ENCODE results near the gene XRCC4. TPM values are rescaled to one million over a fixed set of nuclear protein-coding genes. Genes with fewer than 3 reads are reported as not detected.

The XRCC4 gene
- total RNA-seq, 1 donor from 2014 or later = 12.3 TPM

GRCh38 chr5:83387041-83387440 lies 309.7 kb downstream of the XRCC4 start:
- peak; percentile 16 for DNase-seq (ENCODE audit: low read depth)

- DNase-seq (ENCODE audit: low read depth) = no peak
Measured at GRCh38 chr5:83388608-83389007, 311.3 kb downstream of the XRCC4 start.

GRCh38 chr5:83392766-83393503 lies 315.6 kb downstream of the XRCC4 start:
- DNase-seq (ENCODE audit: low read depth) = no peak

DNA sequence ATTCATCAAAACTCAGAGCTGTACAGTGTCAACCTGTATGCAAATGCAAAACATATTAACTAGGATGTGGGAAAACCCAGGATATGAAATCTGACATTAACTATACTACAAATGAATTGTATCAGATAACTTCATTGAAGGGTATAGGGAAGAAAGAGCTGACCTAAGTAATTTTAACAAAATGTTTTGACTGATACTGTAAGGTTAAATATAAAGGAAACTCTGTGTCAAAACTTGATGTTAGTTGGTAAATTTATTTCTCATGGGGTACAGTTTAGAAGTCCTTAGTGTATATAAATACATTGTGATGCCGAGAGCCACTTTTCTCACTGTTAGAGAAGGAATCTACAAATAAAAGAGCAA lies 316.1 kb downstream of the XRCC4 start:
- no peak for DNase-seq (ENCODE audit: low read depth)

DNA sequence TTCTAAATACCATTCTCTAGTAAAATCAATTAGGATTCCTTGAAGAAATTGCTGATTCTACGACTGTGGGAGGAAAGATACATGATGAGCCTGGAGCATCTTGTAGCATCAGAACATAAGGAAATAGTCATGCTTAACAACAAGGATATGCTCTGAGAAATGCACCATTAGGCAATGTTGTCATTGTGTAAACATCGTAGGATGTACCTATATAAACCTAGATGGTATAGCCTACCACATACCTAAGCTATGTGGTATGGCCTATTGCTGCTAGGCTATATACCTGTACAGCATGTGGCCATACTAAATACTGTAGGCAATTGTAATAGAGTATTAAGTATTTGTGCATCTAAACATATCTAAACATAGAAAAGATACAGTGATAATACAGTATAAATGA lies 316.8 kb downstream of the XRCC4 start:
- DNase-seq (ENCODE audit: low read depth) = no peak

- DNase-seq (ENCODE audit: low read depth) = no peak
Measured at GRCh38 chr5:83396662-83397061, 319.3 kb downstream of the XRCC4 start.

DNA sequence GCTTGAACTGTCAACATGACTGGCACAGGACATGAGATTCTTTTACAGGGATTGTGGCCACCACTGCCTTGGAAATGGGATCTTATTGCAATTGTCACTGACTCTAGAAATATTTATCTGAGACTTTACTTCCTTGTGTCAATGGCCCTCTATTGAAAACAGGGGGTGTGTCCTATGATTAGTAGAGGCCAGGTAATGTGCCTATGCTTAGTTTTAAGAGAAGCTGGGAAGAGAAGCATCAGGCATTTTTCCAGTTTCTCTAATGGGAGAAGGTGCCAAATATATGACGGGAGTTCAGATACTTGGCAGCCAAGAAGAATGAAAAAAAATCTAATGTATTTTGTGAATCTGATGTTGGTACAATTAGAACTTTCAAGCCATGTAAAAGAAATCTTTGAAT lies 320.3 kb downstream of the XRCC4 start:
- no peak for DNase-seq (ENCODE audit: low read depth)

- no peak for DNase-seq (ENCODE audit: low read depth)
Measured at GRCh38 chr5:83400241-83400640, 322.9 kb downstream of the XRCC4 start.

DNA sequence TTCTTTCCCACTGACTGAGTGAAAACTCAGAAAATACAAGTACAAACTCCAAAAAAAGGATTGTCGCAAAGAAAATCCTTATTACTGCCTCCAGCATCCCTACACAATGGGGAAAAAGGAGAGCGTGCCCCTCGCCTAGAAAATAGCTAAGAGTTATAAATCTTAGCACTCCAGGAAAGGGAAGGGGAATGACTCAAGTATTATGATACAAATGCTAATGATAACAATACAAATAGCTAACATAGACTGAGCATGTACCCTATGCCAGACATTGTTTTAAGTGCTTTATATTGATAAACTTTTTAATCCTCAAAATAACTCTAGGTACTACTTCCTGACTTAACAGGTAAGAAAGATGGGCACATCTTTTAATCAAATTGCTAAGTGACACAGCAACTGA lies 323.4 kb downstream of the XRCC4 start:
- no peak for DNase-seq (ENCODE audit: low read depth)

DNA sequence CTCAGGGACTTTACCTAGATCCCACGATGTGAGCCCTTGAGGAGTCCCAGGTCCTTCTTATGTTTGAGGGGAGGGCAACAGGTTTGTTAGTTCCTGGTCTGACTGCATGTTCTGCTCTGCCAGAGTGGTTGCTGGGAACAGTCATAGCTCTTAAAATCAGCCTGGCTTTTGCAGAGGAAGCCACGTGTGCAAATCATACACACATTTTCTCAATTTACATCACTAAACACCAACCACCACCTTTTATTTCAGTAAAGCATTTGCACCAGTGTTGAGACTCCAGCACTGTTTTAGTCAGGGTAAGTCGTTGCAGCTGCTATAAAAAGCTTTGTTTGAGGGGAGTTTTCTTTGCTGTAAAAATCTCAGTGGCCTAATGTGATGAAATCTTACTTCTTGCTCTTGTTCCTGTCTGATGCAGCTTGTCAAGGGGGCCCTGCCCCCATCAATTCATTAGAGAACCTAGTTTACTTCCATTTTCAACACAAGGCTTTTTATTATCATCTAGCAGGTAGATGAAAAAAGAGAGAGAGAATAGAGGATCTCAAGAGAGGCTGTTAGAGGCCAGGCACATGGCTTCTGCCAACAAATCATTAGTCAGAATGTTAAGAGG lies 323.9 kb downstream of the XRCC4 start:
- no peak for DNase-seq (ENCODE audit: low read depth)

GRCh38 chr5:83401775-83402174 lies 324.4 kb downstream of the XRCC4 start:
- no peak for DNase-seq (ENCODE audit: low read depth)

Other genes with a start within 250 kb of the XRCC4 start
- 46.7 and 67.7 TPM in 2 replicates for gene TMEM167A, start 153 bp upstream of the XRCC4 start, total RNA-seq